ENCODE data around the gene S100A8.

S100A8 gene

DNA sequence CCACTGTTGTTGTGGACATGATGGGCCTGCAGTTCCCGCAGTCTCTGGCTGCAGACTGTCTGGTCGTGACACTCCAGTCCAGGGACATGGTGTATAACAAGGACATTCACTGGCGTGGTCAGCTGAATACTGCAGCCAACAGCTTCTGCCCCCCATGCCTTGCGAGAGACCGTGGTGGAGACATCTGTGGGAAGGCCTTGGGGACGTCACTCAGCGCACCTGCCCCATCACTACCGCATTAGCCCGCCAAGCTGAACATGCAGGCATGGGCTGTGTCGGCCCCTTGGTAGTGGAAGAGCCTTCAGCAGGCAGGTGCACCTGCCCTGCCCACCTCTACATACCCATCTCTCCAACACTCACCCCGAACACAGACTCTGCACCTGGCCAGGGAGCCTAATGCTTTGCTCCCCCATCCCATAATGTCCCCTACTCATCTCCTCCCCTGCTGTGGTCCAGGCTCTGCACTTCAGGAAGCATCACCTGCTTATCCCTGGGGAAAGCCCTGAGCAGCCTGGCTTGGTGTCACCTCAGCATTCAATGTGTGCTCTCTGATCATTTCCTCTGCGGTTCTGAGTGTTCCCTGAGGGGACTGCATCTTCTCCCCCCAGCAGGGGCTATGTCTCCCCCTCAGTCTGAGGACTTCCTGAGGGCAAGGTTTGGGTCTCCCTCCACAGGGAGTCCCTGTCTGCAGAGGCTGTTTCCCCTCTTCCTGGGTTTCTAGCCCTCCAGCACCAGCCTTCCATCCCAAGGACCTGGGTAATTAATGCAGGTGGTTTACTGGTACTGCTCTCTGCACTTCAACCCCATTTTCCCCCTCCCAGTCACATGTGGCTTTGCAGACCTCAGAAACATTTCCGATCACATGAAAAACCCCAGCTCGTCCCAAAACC, 45.4 kb downstream of the S100A8 start:
- DNase-seq (ENCODE audit: low read depth) = no peak

GRCh38 chr1:153344718-153345025, 46.2 kb downstream of the S100A8 start:
- DNase-seq (ENCODE audit: low read depth) = no peak

- no peak for DNase-seq (ENCODE audit: low read depth)
These were observed 46.8 kb downstream of the S100A8 start for GRCh38 chr1:153343811-153344717.

- DNase-seq (ENCODE audit: low read depth) = no peak
These were observed 47.7 kb downstream of the S100A8 start for GRCh38 chr1:153343040-153343681.

DNA sequence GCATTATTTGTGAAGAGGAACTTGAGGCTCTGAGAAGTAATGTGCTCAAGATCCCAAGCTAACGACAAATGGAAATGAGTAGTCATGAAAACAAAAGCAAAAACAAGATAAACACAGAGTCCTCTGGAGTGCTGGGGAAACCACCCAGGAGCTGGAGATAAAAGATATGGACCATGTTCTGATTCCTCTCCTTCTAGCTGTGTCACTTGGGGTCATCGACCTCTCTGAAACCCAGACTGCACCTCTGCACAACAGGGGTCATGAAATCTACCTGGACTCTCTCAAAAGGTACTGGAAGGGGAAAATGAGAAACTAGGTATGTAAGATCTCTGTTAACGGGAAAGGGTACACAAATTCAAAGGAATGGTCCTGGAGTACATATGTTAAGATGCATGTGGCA, 48.7 kb downstream of the S100A8 start:
- no peak for DNase-seq (ENCODE audit: low read depth)

DNA sequence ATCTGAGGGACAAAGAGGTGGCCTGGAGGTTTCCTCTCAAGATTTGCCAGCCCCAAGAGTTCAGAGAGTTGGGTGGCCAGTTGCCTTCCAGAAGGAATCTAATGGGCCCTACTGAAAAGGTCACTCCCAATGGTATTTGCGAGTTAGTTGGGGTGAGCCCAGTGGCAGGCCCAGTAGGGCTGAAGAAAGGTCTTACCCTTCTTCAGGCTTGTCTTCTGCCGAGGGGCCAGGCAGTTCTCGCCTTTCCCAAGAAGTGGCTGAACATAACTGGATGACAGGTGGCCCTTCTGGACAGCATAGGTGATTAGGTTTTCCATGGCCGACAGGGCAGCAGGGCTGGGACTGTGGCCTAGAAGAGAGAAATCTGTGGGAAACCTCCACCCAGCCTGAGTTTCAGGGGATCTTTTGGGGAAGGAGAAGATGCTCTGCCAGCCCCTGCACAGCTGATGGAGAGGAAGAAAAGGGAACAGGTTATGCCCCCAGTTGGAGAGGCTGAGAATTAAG, 49.4 kb downstream of the S100A8 start:
- no peak for DNase-seq (ENCODE audit: low read depth)

DNA sequence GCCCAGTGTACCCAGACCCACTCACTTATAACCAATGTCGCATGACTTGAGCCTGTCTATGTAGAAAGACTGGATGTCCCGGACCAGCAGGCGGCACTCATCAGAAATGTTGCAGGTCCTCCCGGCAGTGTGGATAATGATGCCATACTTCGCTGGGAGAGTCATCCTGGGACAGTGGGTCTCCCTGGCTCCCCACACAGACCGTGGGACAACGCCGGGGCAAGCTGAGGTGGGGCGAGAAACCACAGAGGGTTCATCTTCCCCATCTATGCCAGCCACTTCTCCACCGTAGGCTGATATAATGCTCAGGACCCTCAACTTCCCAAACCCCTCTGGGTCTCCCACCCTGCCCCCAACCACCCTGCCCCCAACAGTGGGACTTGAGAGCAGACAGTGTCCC, 50.5 kb downstream of the S100A8 start:
- no peak for DNase-seq (ENCODE audit: low read depth)

Measured in stimulated activated CD8-positive, alpha-beta memory T cell treated with anti-CD3 and anti-CD28 coated beads, Interleukin-12 subunit alpha, Interleukin-12 subunit beta, amount 100 ng/mL, for 4 hours (primary cell).